Caco-2 (cell line): ENCODE measurements around the gene PYGO2. TPM values are rescaled to one million over a fixed set of nuclear protein-coding genes. Genes with fewer than 3 reads are reported as not detected.

Experiments used
- BruUV-seq: library from RNA; stranded (reverse); fragments of 400-500 nt; replicated peaks from 2 replicates; lab custom pipeline; 2021; lab: Mats Ljungman, UMichigan
- CTCF ChIA-PET: fragments of 300-600 bp; sonication (Branson Sonifier 250); formaldehyde crosslinking; loops from one replicate; lab custom pipeline; 2022; ENCODE audit warnings: antibody characterized with exemption; lab: Charles Lee
- POLR2A ChIA-PET: fragments of 300-600 bp; sonication (Branson Sonifier 250); formaldehyde crosslinking; loops from one replicate; lab custom pipeline; 2022; ENCODE audit warnings: antibody characterized with exemption; lab: Charles Lee
- DNase-seq, 2 experiments: peaks; one replicate each; pipeline versions ENCODE4 v3.0.0 to v3.0.0-alpha.2; 2020 to 2022
- H3K27me3 ChIP-seq: replicated peaks from 2 replicates; pipeline ENCODE4 v1.6.0; 2011; ENCODE audit warnings: low read length; ENCODE audit not compliant: control insufficient read depth, insufficient read depth
- H3K36me3 ChIP-seq: 2 replicates; pipeline ENCODE4 v1.5.1; 2011; ENCODE audit warnings: low read length; ENCODE audit not compliant: control insufficient read depth, insufficient read depth
- H3K4me1 ChIP-seq: fragments of 250-450 bp; sonication (Bioruptor Pico); 2 replicates; pipeline ENCODE4 v1.5.1; 2020; ENCODE audit warnings: mild to moderate bottlenecking
- H3K4me3 ChIP-seq: 2 replicates; pipeline ENCODE4 v1.5.1; 2011; ENCODE audit warnings: low read depth, mild to moderate bottlenecking, control low read depth, low read length
- H3K9me3 ChIP-seq: fragments of 250-450 bp; sonication (Bioruptor Pico); 2 replicates; pipeline ENCODE4 v1.5.1; 2020; ENCODE audit warnings: mild to moderate bottlenecking, moderate library complexity
- H3K27ac Mint-ChIP-seq: one replicate; pipeline ENCODE4 v1.8.0; 2022; ENCODE audit warnings: mixed read lengths; ENCODE audit not compliant: unreplicated experiment
- H3K27me3 Mint-ChIP-seq: one replicate; pipeline ENCODE4 v1.8.0; 2022; ENCODE audit warnings: mixed read lengths; ENCODE audit not compliant: insufficient read depth, unreplicated experiment
- H3K36me3 Mint-ChIP-seq: one replicate; pipeline ENCODE4 v1.8.0; 2022; ENCODE audit warnings: mild to moderate bottlenecking, mixed read lengths; ENCODE audit not compliant: insufficient read depth, unreplicated experiment
- H3K4me1 Mint-ChIP-seq: one replicate; pipeline ENCODE4 v1.8.0; 2022; ENCODE audit warnings: low read depth, mixed read lengths; ENCODE audit not compliant: unreplicated experiment
- H3K4me3 Mint-ChIP-seq: one replicate; pipeline ENCODE4 v1.8.0; 2022; ENCODE audit warnings: mild to moderate bottlenecking, moderate library complexity, mixed read lengths; ENCODE audit not compliant: unreplicated experiment
- H3K9me3 Mint-ChIP-seq: one replicate; pipeline ENCODE4 v1.8.0; 2022; ENCODE audit warnings: mixed read lengths; ENCODE audit not compliant: unreplicated experiment
- intact Hi-C: fragments of 100-400 bp; cut with micrococcal nuclease; formaldehyde crosslinking; loops from one replicate; pipeline ENCODE4 v1.10.0; 2022; ENCODE audit not compliant: unreplicated experiment
- total RNA-seq: library from RNA; stranded (reverse); gene quantifications from 2 replicates; pipeline ENCODE4 v1.2.3, GENCODE V29; 2022
- TF ChIP-seq, protein P1 (sequence below), 2 experiments: fragments of 200-600 bp in 1 of 2; IDR thresholded peaks; 1 replicate in 1 of 2; 2 replicates in 1 of 2; pipeline versions ENCODE4 v1.5.1 to v1.8.0; 2011 to 2022; ENCODE audit warnings: antibody characterized with exemption in 1 of 2, control low read depth in 1 of 2, inconsistent platforms in 1 of 2, low read depth in 1 of 2, low read length in 1 of 2, mild to moderate bottlenecking in 1 of 2, moderate library complexity in 1 of 2; ENCODE audit not compliant: insufficient read depth in 1 of 2, severe bottlenecking in 1 of 2, unreplicated experiment in 1 of 2

PYGO2 gene
- total RNA-seq, 1 experiment from 2014 or later: 34.9 TPM

DNA sequence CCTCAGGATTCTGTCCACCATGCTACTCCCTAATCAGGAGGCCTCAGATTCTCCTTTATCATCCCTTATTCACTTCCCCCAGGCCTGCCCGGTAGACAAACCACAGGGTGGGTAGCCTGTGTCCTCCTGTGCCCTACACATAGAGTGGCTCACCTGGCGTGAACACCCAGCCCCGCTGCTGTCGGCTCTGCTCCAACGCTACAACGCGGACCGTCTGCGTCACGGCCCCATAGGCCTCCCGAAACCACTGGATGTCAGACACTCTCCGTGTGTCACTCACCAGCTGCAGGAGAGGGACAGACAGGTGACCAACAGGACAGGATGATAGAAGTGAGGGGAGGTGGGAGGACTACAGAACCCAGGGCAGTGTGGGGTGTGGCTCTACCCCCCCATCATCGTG, 35.4 kb downstream of the PYGO2 start:
- CTCF ChIA-PET: no interaction called here
- no peaks in the 10 kb centered on the region for H3K36me3 Mint-ChIP-seq
- no peaks in the 10 kb centered on the region for H3K27me3 ChIP-seq
- H3K36me3 ChIP-seq: no peaks in the 10 kb centered on the region; the same call in none of the 2 replicates
- POLR2A ChIA-PET: no interaction called here
- TF ChIP-seq, protein P1, sequence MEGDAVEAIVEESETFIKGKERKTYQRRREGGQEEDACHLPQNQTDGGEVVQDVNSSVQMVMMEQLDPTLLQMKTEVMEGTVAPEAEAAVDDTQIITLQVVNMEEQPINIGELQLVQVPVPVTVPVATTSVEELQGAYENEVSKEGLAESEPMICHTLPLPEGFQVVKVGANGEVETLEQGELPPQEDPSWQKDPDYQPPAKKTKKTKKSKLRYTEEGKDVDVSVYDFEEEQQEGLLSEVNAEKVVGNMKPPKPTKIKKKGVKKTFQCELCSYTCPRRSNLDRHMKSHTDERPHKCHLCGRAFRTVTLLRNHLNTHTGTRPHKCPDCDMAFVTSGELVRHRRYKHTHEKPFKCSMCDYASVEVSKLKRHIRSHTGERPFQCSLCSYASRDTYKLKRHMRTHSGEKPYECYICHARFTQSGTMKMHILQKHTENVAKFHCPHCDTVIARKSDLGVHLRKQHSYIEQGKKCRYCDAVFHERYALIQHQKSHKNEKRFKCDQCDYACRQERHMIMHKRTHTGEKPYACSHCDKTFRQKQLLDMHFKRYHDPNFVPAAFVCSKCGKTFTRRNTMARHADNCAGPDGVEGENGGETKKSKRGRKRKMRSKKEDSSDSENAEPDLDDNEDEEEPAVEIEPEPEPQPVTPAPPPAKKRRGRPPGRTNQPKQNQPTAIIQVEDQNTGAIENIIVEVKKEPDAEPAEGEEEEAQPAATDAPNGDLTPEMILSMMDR (IDR thresholded peaks at IDR 0.05; ENCODE audit: insufficient read depth in 1 of 2, low read depth in 1 of 2, low read length in 1 of 2, severe bottlenecking in 1 of 2, unreplicated experiment in 1 of 2): no peak
- H3K27ac Mint-ChIP-seq: no peak overlapping the region
- no peak overlapping the region for H3K4me3 ChIP-seq
- no TSS peak for BruUV-seq
- H3K4me1 Mint-ChIP-seq: no peaks in the 10 kb centered on the region
- H3K9me3 ChIP-seq: no peaks in the 10 kb centered on the region
- DNase-seq: no peak
- H3K9me3 Mint-ChIP-seq: no peaks in the 10 kb centered on the region
- intact Hi-C loops: no loop called here
- H3K27me3 Mint-ChIP-seq: no peaks in the 10 kb centered on the region
- H3K4me3 Mint-ChIP-seq: no peak overlapping the region
- no peaks in the 10 kb centered on the region for H3K4me1 ChIP-seq

DNA sequence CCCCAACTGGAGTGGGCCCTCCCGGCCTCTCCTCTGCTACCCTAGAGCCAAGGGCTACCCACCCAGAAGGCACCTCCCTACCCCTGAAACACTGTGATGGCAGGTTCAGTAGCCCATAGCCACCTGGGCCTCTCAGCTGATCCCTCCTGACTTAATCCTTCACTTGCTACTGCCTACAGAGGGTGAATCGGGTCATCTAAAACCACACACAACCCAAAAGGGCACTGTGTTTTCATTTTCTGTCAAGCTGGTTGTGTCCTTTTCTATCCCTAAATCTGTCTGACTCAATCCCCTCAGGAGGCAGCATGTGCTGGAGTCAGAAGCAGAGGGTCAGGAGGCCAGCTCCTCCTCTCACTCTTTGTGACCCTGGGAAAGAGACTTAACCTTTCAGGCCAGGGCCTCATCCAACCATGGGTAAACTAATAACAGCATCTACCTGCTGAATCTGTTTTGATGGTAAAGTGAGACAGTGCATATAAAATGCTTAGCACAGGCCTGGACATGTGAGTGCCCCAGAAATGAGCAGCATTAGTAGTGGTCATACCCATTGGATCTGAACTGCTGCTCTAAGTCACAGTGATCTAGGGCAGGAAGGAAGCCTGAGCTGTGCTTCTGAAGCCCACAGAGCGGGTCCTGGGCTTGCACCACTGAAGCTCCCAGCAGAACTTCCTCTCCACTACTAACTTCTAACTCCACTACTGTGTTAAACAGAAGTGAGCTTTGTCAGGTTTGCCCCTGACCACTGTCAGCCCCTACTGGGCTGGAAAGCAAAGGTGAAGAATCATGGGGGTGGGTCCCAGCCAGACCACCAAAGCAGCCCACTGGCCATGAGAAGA, 36.0 kb downstream of the PYGO2 start:
- TF ChIP-seq, protein P1 (IDR thresholded peaks at IDR 0.05; ENCODE audit: insufficient read depth in 1 of 2, low read depth in 1 of 2, low read length in 1 of 2, severe bottlenecking in 1 of 2, unreplicated experiment in 1 of 2): no peak
- CTCF ChIA-PET: no interaction called here
- no peak overlapping the region for H3K4me3 Mint-ChIP-seq
- H3K9me3 ChIP-seq: no peaks in the 10 kb centered on the region
- no peaks in the 10 kb centered on the region for H3K27me3 ChIP-seq
- H3K36me3 Mint-ChIP-seq: no peaks in the 10 kb centered on the region
- H3K9me3 Mint-ChIP-seq: no peaks in the 10 kb centered on the region
- no peak for DNase-seq
- no peaks in the 10 kb centered on the region for H3K27me3 Mint-ChIP-seq
- H3K36me3 ChIP-seq: no peaks in the 10 kb centered on the region; the same call in none of the 2 replicates
- no peak overlapping the region for H3K4me3 ChIP-seq
- intact Hi-C loops: no loop called here
- H3K4me1 Mint-ChIP-seq: no peaks in the 10 kb centered on the region
- no peaks in the 10 kb centered on the region for H3K4me1 ChIP-seq
- H3K27ac Mint-ChIP-seq: no peak overlapping the region
- BruUV-seq: no TSS peak
- POLR2A ChIA-PET: no interaction called here

DNA sequence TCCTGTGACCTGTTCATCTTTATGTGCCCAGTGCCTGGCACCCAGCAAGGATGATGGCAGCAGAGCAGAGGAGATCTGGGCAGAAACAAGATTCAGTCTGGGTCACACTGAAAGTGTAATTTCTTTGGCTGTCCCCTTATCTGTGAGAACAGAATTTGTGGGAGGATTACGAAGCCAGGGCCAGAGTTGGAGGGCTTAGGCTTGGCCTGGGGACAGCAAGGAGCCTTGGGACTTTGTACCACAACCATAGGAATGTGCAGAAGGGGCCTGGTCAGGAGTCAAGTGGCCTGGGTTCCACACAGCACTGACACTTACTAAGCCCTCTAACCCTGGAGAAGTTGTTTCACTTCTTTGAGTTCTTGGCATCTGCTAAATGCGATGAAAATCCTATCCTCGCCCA, 37.9 kb downstream of the PYGO2 start:
- H3K4me3 Mint-ChIP-seq: no peak overlapping the region
- ChIA-PET POLR2A (no interaction called here), CTCF (no interaction called here)
- H3K27me3 Mint-ChIP-seq: no peaks in the 10 kb centered on the region
- Histone ChIP-seq H3K4me1 (no peaks in the 10 kb centered on the region), H3K27me3 (no peaks in the 10 kb centered on the region), H3K4me3 (no peak overlapping the region), H3K36me3 (no peaks in the 10 kb centered on the region; the same call in 1 of the 2 replicates), H3K9me3 (no peaks in the 10 kb centered on the region)
- intact Hi-C loops: no loop called here
- BruUV-seq: no TSS peak
- no peak overlapping the region for H3K27ac Mint-ChIP-seq
- no peaks in the 10 kb centered on the region for H3K4me1 Mint-ChIP-seq
- H3K9me3 Mint-ChIP-seq: no peaks in the 10 kb centered on the region
- no peaks in the 10 kb centered on the region for H3K36me3 Mint-ChIP-seq
- TF ChIP-seq, protein P1 (IDR thresholded peaks at IDR 0.05; ENCODE audit: insufficient read depth in 1 of 2, low read depth in 1 of 2, low read length in 1 of 2, severe bottlenecking in 1 of 2, unreplicated experiment in 1 of 2): no peak
- DNase-seq: no peak
